ENCODE results near the gene POLG2.

POLG2 gene

DNA sequence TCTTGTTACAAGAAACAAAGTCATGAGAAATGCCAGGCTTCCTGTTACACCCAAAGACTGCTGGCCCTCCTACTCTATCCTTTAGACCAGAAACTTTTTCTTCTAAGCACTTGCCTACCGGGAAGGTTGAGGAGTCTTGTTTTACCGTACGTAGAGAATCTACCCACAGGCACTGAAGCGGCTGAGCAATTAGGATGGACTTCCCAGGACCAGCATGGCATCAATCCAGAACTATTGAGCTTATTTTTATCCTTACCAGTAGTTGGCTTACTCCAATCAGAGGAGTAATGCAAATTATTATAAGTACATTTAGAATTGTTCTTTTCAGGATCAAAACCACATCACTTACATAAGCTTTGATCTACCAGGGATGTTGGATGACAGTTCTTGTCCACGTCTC, 35.6 kb upstream of the POLG2 start:
- peaks cover 0 to 21% (median 0%) of the 10 kb centered on the region in 11 experiments; a peak in 9 of 22 replicates for H4K20me1 ChIP-seq
- no peak overlapping the region for H3K4me2 ChIP-seq
- no peaks in the 10 kb centered on the region for H3K27me3 ChIP-seq
- H3K36me3 ChIP-seq = peaks cover 100% of the 10 kb centered on the region in 11 experiments
- H3K9ac ChIP-seq = no peak overlapping the region
- H3K27ac ChIP-seq = no peak overlapping the region
- no peaks in the 10 kb centered on the region for H3K9me3 ChIP-seq (replicated peaks in 1 of 11)
- no peaks in the 10 kb centered on the region for H3K4me1 ChIP-seq
- no peak overlapping the region for H3K4me3 ChIP-seq
- TF ChIP-seq Cebpa-rat (IDR thresholded peaks at IDR 0.05) = no peak

DNA sequence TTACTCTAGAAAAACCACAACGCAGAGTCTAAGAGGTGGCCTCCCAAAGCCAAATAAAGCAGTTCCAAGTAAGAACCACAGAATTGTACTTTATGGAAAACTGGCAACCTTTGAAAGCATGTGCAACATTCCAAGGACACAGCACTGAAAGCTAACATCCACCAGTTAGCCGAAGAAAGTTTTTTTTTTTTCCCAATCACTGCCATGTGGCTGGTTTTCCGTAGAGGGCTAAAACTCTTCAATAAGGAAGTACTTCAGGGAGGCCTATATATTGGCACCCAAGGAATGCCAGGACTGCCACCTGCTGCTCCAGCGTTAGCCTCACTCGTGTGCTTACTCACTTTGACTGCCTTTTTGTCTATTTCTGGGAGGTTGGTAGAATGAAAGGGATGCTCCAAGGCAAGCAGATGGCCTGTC, 35.1 kb upstream of the POLG2 start:
- Histone ChIP-seq H3K9ac (no peak overlapping the region), H3K36me3 (peaks cover 100% of the 10 kb centered on the region in 11 experiments), H3K4me1 (no peaks in the 10 kb centered on the region), H3K4me2 (no peak overlapping the region), H3K9me3 (replicated peaks in 1 of 11) (no peaks in the 10 kb centered on the region), H3K4me3 (no peak overlapping the region), H3K27ac (no peak overlapping the region), H3K27me3 (no peaks in the 10 kb centered on the region), H4K20me1 (peaks cover 0 to 21% (median under 1%) of the 10 kb centered on the region in 11 experiments; a peak in 9 of 22 replicates)
- no peak for TF ChIP-seq Cebpa-rat (IDR thresholded peaks at IDR 0.05)

DNA sequence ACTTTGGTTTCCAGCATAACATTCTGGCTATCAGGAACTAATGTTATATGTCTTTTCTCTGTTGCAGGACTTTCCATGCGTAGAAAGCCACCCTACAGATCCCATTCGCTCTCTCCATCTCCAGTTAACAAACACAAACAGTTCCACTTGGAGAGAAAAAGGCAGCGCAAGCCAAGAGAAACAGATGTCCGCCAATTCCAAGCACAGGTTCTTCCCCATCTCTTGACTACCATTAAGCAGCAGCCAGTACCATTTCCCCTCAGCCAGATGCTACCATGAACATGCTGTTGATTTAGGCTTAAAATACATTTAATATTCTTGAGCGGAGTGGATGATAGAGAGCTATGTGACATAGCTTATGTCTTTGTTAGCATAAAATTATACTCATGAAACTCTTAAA, 32.4 kb upstream of the POLG2 start:
- Histone ChIP-seq H3K4me2 (no peak overlapping the region), H3K27ac (no peak overlapping the region), H3K9me3 (replicated peaks in 1 of 11) (no peaks in the 10 kb centered on the region), H3K4me3 (no peak overlapping the region), H3K36me3 (peaks cover 100% of the 10 kb centered on the region in 11 experiments), H3K4me1 (no peaks in the 10 kb centered on the region), H3K9ac (no peak overlapping the region), H3K27me3 (no peaks in the 10 kb centered on the region), H4K20me1 (peaks cover 0 to 17% (median 4%) of the 10 kb centered on the region in 11 experiments; a peak in 8 of 22 replicates)
- TF ChIP-seq Cebpa-rat (IDR thresholded peaks at IDR 0.05) = no peak

DNA sequence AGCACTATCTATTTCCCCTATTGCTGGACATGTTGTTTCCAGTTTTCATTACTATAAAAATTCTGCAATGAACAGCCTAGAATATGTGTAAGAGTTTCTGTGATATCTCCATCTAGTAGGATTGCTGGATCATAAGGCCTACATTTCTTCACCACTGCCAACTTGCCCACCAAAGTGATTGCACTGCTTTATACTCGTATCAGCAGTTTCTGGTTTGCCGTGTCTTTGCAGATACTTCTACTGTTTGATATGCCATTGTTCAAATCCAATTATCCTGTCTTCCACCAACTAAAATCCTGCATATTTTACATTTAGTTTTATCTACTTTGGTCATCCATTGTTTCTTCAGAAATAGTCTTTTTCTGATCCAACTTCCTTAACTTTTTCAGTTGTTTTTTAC, 31.1 kb upstream of the POLG2 start:
- Histone ChIP-seq H3K27ac (no peak overlapping the region), H3K27me3 (no peaks in the 10 kb centered on the region), H3K4me2 (no peak overlapping the region), H3K4me1 (no peaks in the 10 kb centered on the region), H3K4me3 (no peak overlapping the region), H3K9me3 (replicated peaks in 1 of 11) (no peaks in the 10 kb centered on the region), H3K9ac (no peak overlapping the region), H4K20me1 (peaks cover 0 to 7% (median 4%) of the 10 kb centered on the region in 11 experiments; a peak in 8 of 22 replicates), H3K36me3 (peaks cover 100% of the 10 kb centered on the region in 11 experiments)
- no peak for TF ChIP-seq Cebpa-rat (IDR thresholded peaks at IDR 0.05)

DNA sequence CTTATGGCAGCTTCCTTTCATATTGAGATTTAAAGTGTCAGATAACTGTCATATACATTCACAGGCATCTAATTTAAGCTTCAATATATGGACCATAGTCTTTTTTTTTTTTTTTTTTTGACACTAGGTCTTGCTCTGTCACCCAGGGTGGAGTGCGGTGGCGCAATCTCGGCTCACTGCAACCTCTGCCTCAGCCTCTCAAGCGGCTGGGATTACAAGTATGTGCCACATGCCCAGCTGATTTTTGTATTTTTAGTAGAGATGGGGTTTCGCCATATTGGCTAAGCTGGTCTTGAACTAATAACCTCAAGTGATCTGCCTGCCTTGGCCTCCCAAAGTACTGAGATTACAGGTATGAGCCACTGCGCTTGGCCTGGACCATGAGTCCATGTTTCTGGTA, 23.5 kb upstream of the POLG2 start:
- peaks cover 96 to 100% (median 99%) of the 10 kb centered on the region in 11 experiments for H3K36me3 ChIP-seq
- H3K9me3 ChIP-seq (replicated peaks in 1 of 11) = no peaks in the 10 kb centered on the region
- H3K27me3 ChIP-seq = no peaks in the 10 kb centered on the region
- no peak overlapping the region for H3K4me2 ChIP-seq
- H4K20me1 ChIP-seq = peaks cover 4 to 28% (median 16%) of the 10 kb centered on the region in 11 experiments; a peak in 15 of 22 replicates
- no peak overlapping the region for H3K4me3 ChIP-seq
- no peak overlapping the region for H3K27ac ChIP-seq
- no peak overlapping the region for H3K9ac ChIP-seq
- peaks cover 4 to 8% (median 6%) of the 10 kb centered on the region in 10 experiments for H3K4me1 ChIP-seq
- no peak for TF ChIP-seq Cebpa-rat (IDR thresholded peaks at IDR 0.05)

DNA sequence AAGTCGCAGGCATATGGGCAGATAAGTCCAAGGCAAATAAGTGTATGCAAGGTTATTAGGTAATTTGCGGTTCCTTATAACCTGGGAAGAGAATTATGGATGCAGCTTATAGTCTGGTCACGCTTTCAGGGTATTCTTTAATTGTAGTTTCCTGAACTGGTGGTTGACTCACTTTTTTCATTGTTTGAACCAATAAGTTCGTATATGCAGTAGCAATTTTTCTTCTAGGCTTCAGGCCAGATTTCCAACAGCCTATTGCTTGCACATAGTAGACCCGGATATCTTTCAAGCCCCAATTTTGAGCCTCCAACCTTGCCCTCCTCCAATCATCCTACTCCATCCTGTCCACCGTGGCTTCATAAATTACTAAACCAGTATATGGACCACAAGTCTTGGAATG, 22.7 kb upstream of the POLG2 start:
- H3K4me1 ChIP-seq = peaks cover 11 to 16% (median 13%) of the 10 kb centered on the region in 10 experiments
- H4K20me1 ChIP-seq = peaks cover 7 to 36% (median 21%) of the 10 kb centered on the region in 11 experiments; a peak in 15 of 22 replicates
- H3K36me3 ChIP-seq = peaks cover 96 to 100% (median 98%) of the 10 kb centered on the region in 11 experiments
- H3K27ac ChIP-seq = no peak overlapping the region
- no peak for TF ChIP-seq Cebpa-rat (IDR thresholded peaks at IDR 0.05)
- H3K27me3 ChIP-seq = no peaks in the 10 kb centered on the region
- H3K9ac ChIP-seq = no peak overlapping the region
- H3K9me3 ChIP-seq (replicated peaks in 1 of 11) = no peaks in the 10 kb centered on the region
- H3K4me3 ChIP-seq = no peak overlapping the region
- H3K4me2 ChIP-seq = no peak overlapping the region

DNA sequence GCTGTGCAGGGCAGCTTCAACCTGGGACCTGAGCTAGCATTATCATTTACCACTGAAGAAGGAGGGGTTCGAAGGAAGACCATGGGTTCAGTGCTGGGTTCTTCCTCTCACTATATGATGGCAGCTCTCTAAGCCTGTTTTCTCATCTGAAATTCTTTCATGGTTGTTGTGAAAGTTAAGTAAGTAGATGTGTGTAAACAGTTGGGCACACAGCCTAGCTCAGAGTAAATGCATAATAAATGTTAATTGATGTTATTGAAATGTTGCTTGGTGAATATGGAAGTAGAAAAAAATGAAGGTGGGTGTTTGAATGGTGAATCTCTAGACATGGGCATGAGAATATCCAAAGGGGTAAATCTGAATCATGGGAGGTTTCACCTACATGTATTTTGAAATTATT, 19.0 kb upstream of the POLG2 start:
- peak overlapping the region in 10 of 11 experiments; percentile 25 to 69 (median 58); a peak in 17 of 22 replicates for H3K4me2 ChIP-seq
- no peak for TF ChIP-seq Cebpa-rat (IDR thresholded peaks at IDR 0.05)

DNA sequence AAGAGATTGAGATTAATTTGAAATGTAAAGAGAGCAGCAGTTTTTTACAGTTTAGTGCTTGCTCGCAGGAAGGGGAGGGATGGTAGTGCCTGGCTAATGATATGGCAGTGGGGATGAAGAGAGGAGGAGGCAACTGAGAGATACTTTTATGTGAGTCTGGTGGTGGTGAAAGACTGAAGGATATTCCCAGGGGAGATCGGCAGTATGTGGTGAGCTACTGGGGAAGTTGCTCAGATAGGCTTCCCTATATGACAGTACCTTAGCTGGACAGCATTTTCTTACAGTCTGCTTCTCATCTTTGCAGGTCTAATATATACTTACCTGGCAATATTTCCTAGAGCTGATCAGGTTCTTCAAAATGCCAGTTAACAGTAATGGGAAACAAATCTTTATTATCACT, 18.6 kb upstream of the POLG2 start:
- Histone ChIP-seq H3K4me3 (no peak overlapping the region), H3K4me2 (peak overlapping the region; percentile 25 to 69 (median 57); a peak in 20 of 22 replicates), H3K9me3 (replicated peaks in 1 of 11) (no peaks in the 10 kb centered on the region), H4K20me1 (peaks cover 7 to 53% (median 32%) of the 10 kb centered on the region in 11 experiments; a peak in 15 of 22 replicates), H3K27ac (peak overlapping the region in 3 of 11 experiments; percentile 8 to 32 (median 22); a peak in 1 of 22 replicates), H3K9ac (peak overlapping the region in 3 of 11 experiments; percentile 6 to 53 (median 17); a peak in 3 of 22 replicates), H3K4me1 (peaks cover 11 to 27% (median 21%) of the 10 kb centered on the region in 10 experiments), H3K27me3 (no peaks in the 10 kb centered on the region), H3K36me3 (peaks cover 89 to 100% (median 97%) of the 10 kb centered on the region in 11 experiments)
- no peak for TF ChIP-seq Cebpa-rat (IDR thresholded peaks at IDR 0.05)

More for the DNA sequence above, 19.0 kb upstream of the POLG2 start:
- Histone ChIP-seq H4K20me1 (peaks cover 7 to 51% (median 30%) of the 10 kb centered on the region in 11 experiments; a peak in 15 of 22 replicates), H3K27me3 (no peaks in the 10 kb centered on the region), H3K36me3 (peaks cover 89 to 100% (median 97%) of the 10 kb centered on the region in 11 experiments), H3K9ac (no peak overlapping the region), H3K4me1 (peaks cover 11 to 27% (median 21%) of the 10 kb centered on the region in 10 experiments), H3K9me3 (replicated peaks in 1 of 11) (no peaks in the 10 kb centered on the region), H3K4me3 (no peak overlapping the region), H3K27ac (peak overlapping the region in 1 of 11 experiments; percentile 32; a peak in 1 of 22 replicates)

DNA sequence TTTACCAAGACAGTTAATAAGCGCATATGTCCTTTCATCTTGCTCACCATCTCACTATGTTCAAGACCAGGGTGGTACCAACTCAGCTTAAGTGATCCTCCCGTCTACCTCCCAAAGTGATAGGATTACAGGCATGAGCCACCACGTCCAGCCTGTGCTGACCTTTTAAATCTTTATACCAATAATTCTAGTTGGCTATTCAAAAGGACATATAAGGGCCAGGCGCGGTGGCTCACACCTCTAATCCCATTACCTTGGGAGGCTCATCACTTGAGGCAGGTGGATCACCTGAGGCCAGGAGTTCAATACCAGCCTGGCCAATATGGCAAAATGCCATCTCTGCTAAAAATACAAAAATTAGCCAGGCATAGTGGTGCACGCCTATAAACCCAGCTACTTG, 12.3 kb upstream of the POLG2 start:
- Histone ChIP-seq H3K4me3 (no peak overlapping the region; a peak in 1 of 20 replicates), H3K9me3 (replicated peaks in 1 of 11) (no peaks in the 10 kb centered on the region), H3K27me3 (no peaks in the 10 kb centered on the region), H3K27ac (no peak overlapping the region), H3K9ac (peak overlapping the region in 3 of 11 experiments; percentile 24 to 49 (median 26); a peak in 4 of 22 replicates), H3K36me3 (peaks cover 58 to 74% (median 64%) of the 10 kb centered on the region in 11 experiments), H3K4me2 (peak overlapping the region; percentile 6 to 97 (median 84); a peak in 19 of 22 replicates), H4K20me1 (peaks cover 35 to 74% (median 56%) of the 10 kb centered on the region in 11 experiments), H3K4me1 (peaks cover 15 to 29% (median 23%) of the 10 kb centered on the region in 10 experiments)
- no peak for TF ChIP-seq Cebpa-rat (IDR thresholded peaks at IDR 0.05)
